Stimulated activated CD8-positive, alpha-beta memory T cell treated with anti-CD3 and anti-CD28 coated beads, Interleukin-15, amount 100 ng/mL, for 48 hours (primary cell): Measurements from ENCODE around the gene BBOF1.

Source experiments
- DNase-seq, 2 donors: peaks; one replicate each; pipeline ENCODE4 v3.0.0-alpha.2; 2020; ENCODE audit warnings: low read depth in 2 of 2

BBOF1 gene

DNA sequence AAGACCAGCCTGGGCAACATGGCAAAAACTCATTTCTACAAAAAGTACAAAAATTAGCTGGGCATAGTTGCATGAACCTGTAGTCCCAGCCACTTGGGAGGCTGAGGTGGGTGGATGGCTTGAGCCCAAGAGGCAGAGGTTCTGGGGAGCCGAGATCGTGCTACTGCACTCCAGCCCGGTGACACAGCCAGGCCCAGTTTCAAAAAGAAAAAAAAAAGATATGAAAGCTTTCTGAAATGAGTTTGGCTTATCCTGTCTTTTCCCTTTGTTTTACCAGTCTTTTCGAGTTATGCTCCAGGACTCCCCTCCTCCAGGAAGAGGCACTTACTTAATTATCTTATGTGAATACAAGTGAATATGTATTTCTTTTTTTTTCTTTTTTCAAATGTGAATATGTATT is 3.2 kb downstream of the BBOF1 start:
- no peak for DNase-seq

DNA sequence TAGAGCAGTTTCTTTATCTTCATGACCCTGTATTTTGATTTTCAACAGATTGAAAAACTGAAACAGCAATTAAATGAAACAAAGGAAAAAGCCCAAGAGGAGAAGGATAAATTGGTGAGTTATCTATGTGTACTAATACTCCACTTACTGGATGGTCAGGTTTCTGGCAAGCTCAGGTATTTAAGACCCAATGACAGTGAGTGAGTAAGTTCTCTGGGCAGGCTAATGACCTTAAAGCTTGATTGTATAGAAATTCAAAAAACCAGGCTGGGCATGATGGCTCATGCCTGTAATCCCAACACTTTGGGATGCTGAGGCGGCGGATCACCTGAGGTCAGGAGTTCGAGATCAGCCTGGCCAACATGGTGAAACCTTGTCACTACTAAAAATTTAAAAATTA is 10.0 kb downstream of the BBOF1 start:
- no peak for DNase-seq

GRCh38 chr14:74034572-74034971 is 15.4 kb downstream of the BBOF1 start:
- no peak for DNase-seq

- no peak for DNase-seq
Observed at GRCh38 chr14:74035556-74035955, 16.4 kb downstream of the BBOF1 start.

- no peak for DNase-seq
Observed at GRCh38 chr14:74038020-74038859, 19.1 kb downstream of the BBOF1 start.

DNA sequence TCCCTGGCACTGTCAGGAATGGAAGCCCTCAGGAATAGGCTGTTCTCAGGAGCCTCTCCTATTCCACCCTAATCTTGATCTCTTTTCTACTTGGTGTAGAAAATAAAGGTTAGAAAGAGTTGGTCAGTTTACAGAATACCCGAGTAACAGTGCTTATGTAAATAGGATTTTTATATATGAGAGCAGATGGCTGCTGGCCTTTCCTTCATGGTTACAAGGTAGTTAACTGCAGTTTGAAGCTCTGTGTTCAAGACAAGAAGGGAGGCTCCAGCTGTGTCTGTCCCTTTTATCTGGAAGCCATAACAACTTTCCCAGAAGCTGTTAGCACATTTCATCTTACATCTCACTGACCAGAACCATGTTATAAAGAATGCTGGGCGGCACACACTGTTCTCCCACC is 23.1 kb downstream of the BBOF1 start:
- DNase-seq, result no peak

DNA sequence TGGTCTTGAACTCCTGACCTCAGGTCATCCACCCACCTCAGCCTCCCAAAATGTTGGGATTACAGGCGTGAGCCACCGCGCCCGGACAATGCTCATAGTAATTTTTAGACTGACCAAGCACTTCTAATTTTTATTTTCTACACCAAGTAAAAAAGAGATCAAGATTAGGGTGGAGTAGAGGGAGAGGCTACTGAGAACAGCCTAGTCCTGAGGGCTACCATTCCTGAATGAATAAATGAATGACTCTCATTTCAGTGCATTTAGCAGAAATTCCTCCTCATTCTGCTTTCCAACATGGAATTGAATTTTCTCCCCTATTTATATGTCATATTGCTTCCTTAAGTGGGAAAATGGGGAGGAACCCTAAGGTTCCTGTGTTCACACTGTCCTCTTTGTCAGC is 26.4 kb downstream of the BBOF1 start:
- DNase-seq, result no peak

DNA sequence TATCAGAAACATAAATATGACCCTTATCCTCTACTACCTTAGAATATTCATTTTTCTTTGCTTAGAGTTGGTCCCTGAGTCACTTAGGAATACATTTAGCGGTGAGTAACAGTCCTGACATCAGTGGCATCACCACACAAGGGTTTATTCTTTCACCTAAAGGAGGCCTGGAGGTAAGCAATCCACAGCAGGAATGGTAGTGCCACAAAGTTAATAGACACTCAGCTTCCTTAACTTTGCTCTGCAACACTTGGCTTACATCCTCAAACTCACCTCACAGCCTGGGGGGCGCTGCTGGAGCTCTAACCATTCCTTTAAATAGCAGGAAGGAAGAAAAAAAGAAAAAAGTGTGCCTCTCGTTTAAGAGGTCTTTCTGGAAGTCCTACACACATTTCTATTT is 29.1 kb downstream of the BBOF1 start:
- DNase-seq, result no peak

DNA sequence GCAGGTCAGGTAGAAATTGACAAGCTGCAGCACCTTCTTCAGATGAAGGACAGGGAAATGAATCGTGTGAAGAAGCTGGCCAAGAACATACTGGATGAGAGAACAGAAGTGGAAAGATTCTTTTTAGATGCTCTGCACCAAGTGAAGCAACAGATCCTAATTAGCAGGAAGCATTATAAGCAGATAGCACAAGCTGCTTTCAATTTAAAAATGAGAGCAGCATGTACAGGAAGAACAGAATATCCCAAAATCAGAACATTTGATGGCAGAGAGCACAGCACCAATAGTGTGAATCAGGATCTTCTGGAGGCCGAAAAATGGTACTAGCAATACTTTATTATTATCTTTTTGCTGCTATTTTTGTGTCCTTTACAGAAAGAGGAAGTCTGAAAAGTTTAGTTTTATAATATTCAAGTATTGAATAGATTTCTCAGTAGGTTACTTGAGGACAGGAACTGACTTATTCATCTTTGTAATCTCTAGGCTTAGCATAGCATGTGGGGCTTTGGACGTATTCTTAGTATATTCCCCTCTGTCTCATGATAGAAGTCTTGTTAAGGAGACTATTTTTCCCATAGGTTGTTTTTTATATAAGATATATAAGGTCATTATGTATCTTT is 30.8 kb downstream of the BBOF1 start:
- no peak for DNase-seq

- DNase-seq, result no peak
Observed at GRCh38 chr14:74062809-74063150, 43.6 kb downstream of the BBOF1 start.

DNA sequence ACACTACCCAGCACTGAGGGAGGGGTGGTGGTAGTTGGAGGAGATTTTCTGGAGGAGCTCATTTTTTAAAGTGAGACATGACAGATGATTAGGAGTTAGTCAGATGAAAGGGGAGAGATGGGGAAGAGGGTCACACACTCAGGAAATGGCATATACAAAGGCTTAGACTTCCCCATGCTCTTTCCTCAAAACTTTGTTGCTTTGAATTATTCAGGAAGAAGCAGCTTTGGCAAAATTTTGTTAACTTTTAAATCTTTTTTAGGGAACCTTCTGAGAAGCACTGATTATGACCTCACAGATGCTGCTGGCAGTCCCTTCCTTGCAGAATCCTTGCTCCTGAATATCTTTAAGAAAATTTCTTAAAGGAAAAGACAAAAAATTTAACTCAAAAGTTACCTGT is 45.3 kb downstream of the BBOF1 start:
- DNase-seq, result no peak

DNA sequence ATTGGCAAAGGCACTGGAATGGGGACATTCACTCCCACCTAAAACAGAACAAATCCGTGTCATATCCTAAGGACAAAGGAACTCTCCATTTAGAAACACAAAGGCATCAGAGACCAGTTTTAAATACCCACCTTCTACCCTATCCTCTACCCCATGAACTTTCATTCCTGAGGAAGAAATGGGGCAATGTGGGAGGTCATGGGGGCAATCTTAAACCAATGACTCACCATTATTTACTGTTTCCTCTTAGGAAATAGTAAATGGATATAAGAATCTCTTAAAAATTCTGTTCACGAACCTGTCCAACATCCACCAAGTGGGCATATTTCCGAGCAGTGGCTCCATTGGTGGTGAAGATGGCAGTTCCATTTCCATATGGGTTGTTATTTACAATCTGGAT is 45.7 kb downstream of the BBOF1 start:
- DNase-seq, result no peak

- no peak for DNase-seq
Observed at GRCh38 chr14:74065746-74066575, 46.8 kb downstream of the BBOF1 start.

DNA sequence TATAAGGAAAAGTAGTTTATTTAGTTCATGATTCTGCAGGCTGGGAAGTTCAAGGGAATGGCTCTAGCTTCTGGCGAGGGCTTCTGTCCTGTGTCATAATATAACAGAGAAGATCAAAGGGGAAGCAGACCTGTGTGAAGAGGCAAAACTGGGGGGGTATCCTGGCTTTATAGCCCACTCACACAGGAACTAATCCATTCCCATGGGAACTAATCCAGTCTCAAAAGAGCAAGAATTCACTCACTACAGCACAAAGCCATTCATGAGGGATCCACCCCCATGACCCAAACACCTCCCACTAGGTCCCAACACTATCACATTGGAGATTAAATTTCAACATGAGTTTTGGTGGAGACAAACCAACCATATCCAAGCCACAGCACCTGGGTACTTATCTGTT is 58.3 kb downstream of the BBOF1 start:
- DNase-seq, result no peak

DNA sequence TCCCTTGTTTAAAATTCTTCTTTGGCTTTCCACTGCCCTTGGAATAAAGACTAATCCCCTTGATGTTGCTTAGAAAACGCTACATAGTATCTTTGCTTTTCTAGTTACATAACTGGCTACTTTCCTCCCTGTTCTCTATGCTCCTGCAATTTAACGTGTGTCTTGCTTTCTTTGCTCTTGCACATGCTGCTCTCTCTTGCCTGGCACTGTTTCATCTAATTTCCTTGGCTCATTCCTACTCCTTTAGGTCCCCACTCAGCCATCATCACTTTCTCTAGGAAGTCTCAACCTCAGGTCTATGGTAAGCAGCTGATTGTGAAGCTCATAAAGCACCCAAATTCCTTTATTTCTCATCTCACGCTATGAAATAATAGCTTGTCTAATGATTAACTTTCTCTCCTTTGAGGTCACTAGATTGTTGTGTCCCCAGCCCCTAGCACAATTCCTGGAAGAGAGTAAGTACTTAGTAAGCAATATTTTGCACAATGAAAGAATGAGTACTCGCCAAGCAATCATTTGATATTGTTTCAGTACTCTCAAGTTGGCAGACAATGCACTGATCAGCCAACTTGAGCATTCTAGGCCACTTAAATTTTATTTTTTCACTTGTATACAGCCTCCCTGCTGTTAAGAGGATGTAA is 61.8 kb downstream of the BBOF1 start:
- DNase-seq, result no peak

GRCh38 chr14:74081491-74081890 is 62.3 kb downstream of the BBOF1 start:
- no peak for DNase-seq

DNA sequence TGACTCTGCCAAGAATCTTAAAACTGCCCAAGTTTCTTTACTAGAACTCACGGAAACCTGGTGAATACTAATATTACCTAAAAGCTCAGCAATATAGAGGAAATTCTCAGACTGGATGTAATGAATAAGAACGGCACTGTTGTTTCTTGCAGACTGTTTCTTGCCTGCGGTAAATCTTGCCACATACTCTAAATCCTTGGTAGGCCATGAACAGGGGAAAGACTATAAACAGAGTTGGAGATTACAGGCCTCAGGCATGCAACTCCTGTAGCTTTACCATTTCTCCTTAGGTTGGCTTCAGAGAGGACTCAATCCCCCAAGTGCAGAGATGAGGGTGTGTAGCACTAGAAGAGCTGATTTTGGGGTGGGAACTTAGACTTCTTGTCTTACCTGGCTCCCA is 64.0 kb downstream of the BBOF1 start:
- DNase-seq, result no peak

DNA sequence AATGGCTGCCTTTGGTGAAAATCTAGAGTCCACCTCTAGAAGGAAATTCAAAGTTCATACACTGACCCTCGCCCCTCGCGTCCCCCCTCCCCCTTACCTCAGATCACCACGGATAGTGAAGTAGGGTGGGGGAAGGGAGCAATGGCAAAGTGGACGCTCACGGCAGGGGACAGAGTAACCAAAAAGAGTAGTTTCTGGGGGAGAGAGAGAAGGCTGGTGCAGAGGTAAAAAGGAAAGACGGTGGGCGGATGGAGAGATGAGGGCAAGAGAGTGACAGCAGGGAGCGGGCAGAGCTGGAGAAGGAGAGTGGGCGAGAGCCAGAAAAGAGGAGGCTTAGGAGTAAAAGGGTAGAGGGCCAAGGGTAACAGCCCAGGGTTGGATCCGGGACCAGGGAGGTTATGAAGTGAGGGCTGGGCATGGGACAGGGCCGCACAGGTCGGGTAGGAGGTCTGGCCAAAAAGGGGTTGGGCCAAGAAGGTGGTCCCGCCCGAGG is 64.7 kb downstream of the BBOF1 start:
- DNase-seq, result no peak

GRCh38 chr14:74084277-74085046 is 65.3 kb downstream of the BBOF1 start, which contains the start of the genes ALDH6A1 and LIN52:
Gene ALDH6A1, minus strand, starts transcription at chr14:74084453. Its CDS starts 59 bp downstream, at chr14:74084394.
Gene LIN52, plus strand, starts transcription at chr14:74084956. Its CDS starts 19 bp downstream, at chr14:74084975.
- peak; percentile 98 to 99 for DNase-seq

DNA sequence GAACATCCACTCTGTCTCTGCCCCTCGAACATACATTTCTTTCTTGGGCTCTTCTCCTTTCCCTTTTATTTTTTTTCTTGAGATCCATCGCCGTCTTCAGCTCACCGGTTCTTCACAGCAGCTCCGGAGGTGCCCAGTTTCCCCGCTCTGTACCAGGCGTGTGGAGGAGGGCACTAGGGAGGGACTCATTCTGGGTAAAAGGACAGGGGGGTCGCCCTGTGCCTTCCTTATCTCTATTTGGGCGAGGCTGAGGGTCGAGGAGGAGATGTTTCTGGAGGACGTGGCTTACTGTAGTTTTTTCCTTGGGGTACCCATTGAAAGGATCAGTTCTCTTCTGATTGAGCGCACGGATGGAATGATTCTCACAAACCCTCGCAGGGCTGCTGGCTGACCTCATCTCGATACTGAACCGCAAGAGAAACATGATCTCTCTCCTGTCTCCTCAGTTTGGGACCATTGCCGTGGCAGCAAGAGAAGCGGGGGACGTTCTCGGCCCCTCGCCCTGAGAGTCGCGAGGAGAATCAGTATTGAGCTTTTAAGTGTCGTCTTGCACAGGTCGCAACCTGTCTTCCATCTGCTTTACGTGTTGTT is 66.0 kb downstream of the BBOF1 start:
- peak in 1 of 2 donors; percentile 28 for DNase-seq

- no peak for DNase-seq
Observed at GRCh38 chr14:74085828-74086227, 66.7 kb downstream of the BBOF1 start.
